Natural killer cell (primary cell): ENCODE data around the gene ODC1. TPM values are rescaled to one million over a fixed set of nuclear protein-coding genes. Genes with fewer than 3 reads are reported as not detected.

Experiments used
- ATAC-seq, 3 donors: fragments of 150-1000 bp in 2 of 3; fragments of 200-7000 bp in 1 of 3; cut with Tn5 transposase; 1 replicate in 1 of 3; 2 replicates in 2 of 3; pipeline ENCODE4 v1.10.0; 2021; ENCODE audit warnings: mild to moderate bottlenecking in 2 of 3, moderate library complexity in 2 of 3
- DNase-seq, 2 donors: peaks; one replicate each; pipeline versions ENCODE4 v3.0.0 to v3.0.0-alpha.2; 2013 to 2021; ENCODE audit warnings: mixed read lengths in 1 of 2
- H3K27ac ChIP-seq: one replicate; pipeline ENCODE4 v1.5.1; 2013; ENCODE audit warnings: mild to moderate bottlenecking, low read length
- H3K27me3 ChIP-seq: one replicate; pipeline ENCODE4 v1.6.1; 2013; ENCODE audit warnings: low read length; ENCODE audit not compliant: control insufficient read depth, insufficient read depth
- H3K36me3 ChIP-seq: one replicate; pipeline ENCODE4 v1.6.1; 2013; ENCODE audit warnings: low read length; ENCODE audit not compliant: control insufficient read depth, insufficient read depth
- H3K4me1 ChIP-seq: one replicate; pipeline ENCODE4 v1.6.1; 2013; ENCODE audit warnings: low read length; ENCODE audit not compliant: control insufficient read depth, insufficient read depth
- H3K4me3 ChIP-seq: one replicate; pipeline ENCODE4 v1.5.1; 2013; ENCODE audit warnings: low read length
- H3K9me3 ChIP-seq: one replicate; pipeline ENCODE4 v1.6.1; 2013; ENCODE audit warnings: low read length; ENCODE audit not compliant: control insufficient read depth, insufficient read depth
- H3K27ac Mint-ChIP-seq, 2 donors: one replicate each; pipeline ENCODE4 v1.8.0; 2022; ENCODE audit warnings: mild to moderate bottlenecking in 2 of 2, mixed read lengths in 2 of 2, moderate library complexity in 1 of 2
- H3K27me3 Mint-ChIP-seq, 2 donors: one replicate each; pipeline ENCODE4 v1.8.0; 2022; ENCODE audit warnings: low read depth in 2 of 2, mixed read lengths in 2 of 2
- H3K36me3 Mint-ChIP-seq: one replicate; pipeline ENCODE4 v1.8.0; 2022; ENCODE audit warnings: mixed read lengths
- H3K4me1 Mint-ChIP-seq, 2 donors: one replicate each; pipeline ENCODE4 v1.8.0; 2022; ENCODE audit warnings: mixed read lengths in 2 of 2
- H3K4me3 Mint-ChIP-seq: one replicate; pipeline ENCODE4 v1.8.0; 2022; ENCODE audit warnings: mild to moderate bottlenecking, moderate library complexity, mixed read lengths
- H3K9me3 Mint-ChIP-seq, 2 donors: one replicate each; pipeline ENCODE4 v1.8.0; 2022; ENCODE audit warnings: mixed read lengths in 2 of 2
- CTCF ChIP-seq: fragments of 200-600 bp; IDR thresholded peaks from one replicate; pipeline ENCODE4 v1.8.0; 2022; ENCODE audit warnings: antibody characterized with exemption
- WGBS: methylation state at CpG from one replicate; pipeline ENCODE4 v1.1.7; 2013; ENCODE audit warnings: missing lambda C conversion rate; ENCODE audit not compliant: insufficient coverage; 5-methylcytosine and 5-hydroxymethylcytosine counted together
- intact Hi-C: fragments of 100-400 bp; cut with micrococcal nuclease; formaldehyde crosslinking; loops from one replicate; pipeline ENCODE4 v1.14.2; 2022
- total RNA-seq, 4 donors: library from RNA; stranded (reverse); fragments of 120-200 nt in 1 of 4; gene quantifications; one replicate each; pipeline versions ENCODE4 v1.2.3 to v1.2.4, GENCODE V29; 2013 to 2022

Gene ODC1
- total RNA-seq, 3 donors from 2014 or later (not counting 1 experiment from before 2014, with no cell fraction given), result 38.7 to 85.4 (median 43.8) TPM

GRCh38 chr2:10428924-10429323, 19.2 kb downstream of the ODC1 start:
- Mint-ChIP-seq H3K4me3 (no peak overlapping the region), H3K27me3 (peaks cover 8 to 18% of the 10 kb centered on the region in 2 donors), H3K27ac (no peak overlapping the region), H3K4me1 (peaks cover 6 to 17% of the 10 kb centered on the region in 2 donors), H3K36me3 (no peaks in the 10 kb centered on the region), H3K9me3 (no peaks in the 10 kb centered on the region)
- ATAC-seq (no peak), DNase-seq (no peak)
- Histone ChIP-seq H3K27me3 (no peaks in the 10 kb centered on the region), H3K36me3 (peaks cover 21% of the 10 kb centered on the region), H3K27ac (no peak overlapping the region), H3K4me3 (no peak overlapping the region), H3K9me3 (no peaks in the 10 kb centered on the region), H3K4me1 (peaks cover 8% of the 10 kb centered on the region)
- 96% methylated on average over 3 of the region's 3 CpGs for WGBS
- intact Hi-C loops, result no loop called here
- TF ChIP-seq CTCF, result no peak

GRCh38 chr2:10428355-10428754, 19.8 kb downstream of the ODC1 start:
- H3K4me1 ChIP-seq, result peaks cover 8% of the 10 kb centered on the region
- no peak overlapping the region for H3K27ac Mint-ChIP-seq
- TF ChIP-seq CTCF, result no peak
- H3K9me3 ChIP-seq, result no peaks in the 10 kb centered on the region
- no peaks in the 10 kb centered on the region for H3K27me3 ChIP-seq
- no peak overlapping the region for H3K27ac ChIP-seq
- 98% methylated on average over 7 of the region's 8 CpGs for WGBS
- peaks cover 23% of the 10 kb centered on the region for H3K36me3 ChIP-seq
- intact Hi-C loops, result no loop called here
- DNase-seq (no peak), ATAC-seq (no peak)
- no peak overlapping the region for H3K4me3 Mint-ChIP-seq
- no peaks in the 10 kb centered on the region for H3K36me3 Mint-ChIP-seq
- H3K27me3 Mint-ChIP-seq, result peaks cover 8 to 14% of the 10 kb centered on the region in 2 donors
- H3K4me1 Mint-ChIP-seq, result peaks cover 6 to 15% of the 10 kb centered on the region in 2 donors
- H3K9me3 Mint-ChIP-seq, result no peaks in the 10 kb centered on the region
- H3K4me3 ChIP-seq, result no peak overlapping the region

GRCh38 chr2:10427618-10427949, 20.5 kb downstream of the ODC1 start:
- no peak overlapping the region for H3K4me3 ChIP-seq
- H3K27me3 ChIP-seq, result no peaks in the 10 kb centered on the region
- H3K4me1 ChIP-seq, result peaks cover 7% of the 10 kb centered on the region
- DNase-seq (no peak), ATAC-seq (no peak)
- Mint-ChIP-seq H3K4me3 (no peak overlapping the region), H3K27me3 (peaks cover 8 to 9% of the 10 kb centered on the region in 2 donors), H3K36me3 (no peaks in the 10 kb centered on the region), H3K27ac (no peak overlapping the region), H3K4me1 (peaks cover 6 to 10% of the 10 kb centered on the region in 2 donors), H3K9me3 (no peaks in the 10 kb centered on the region)
- no peak for TF ChIP-seq CTCF
- intact Hi-C loops, result no loop called here
- H3K9me3 ChIP-seq, result no peaks in the 10 kb centered on the region
- H3K27ac ChIP-seq, result no peak overlapping the region
- 92% methylated on average over 17 of the region's 17 CpGs for whole genome bisulfite sequencing
- peaks cover 30% of the 10 kb centered on the region for H3K36me3 ChIP-seq
